ENCODE results near the gene RGPD8. TPM values are rescaled to one million over a fixed set of nuclear protein-coding genes. Genes with fewer than 3 reads are reported as not detected.
A peak's percentile ranks its signal among the peaks of the same experiment; 100 is the strongest.
"Not testable (repeated sequence)": the region's sequence is repeated elsewhere in the genome, so short reads cannot be mapped to it uniquely, and the experiment has no call there.

Gene RGPD8
- total RNA-seq, 1 donor from 2014 or later, result 22.9 TPM

DNA sequence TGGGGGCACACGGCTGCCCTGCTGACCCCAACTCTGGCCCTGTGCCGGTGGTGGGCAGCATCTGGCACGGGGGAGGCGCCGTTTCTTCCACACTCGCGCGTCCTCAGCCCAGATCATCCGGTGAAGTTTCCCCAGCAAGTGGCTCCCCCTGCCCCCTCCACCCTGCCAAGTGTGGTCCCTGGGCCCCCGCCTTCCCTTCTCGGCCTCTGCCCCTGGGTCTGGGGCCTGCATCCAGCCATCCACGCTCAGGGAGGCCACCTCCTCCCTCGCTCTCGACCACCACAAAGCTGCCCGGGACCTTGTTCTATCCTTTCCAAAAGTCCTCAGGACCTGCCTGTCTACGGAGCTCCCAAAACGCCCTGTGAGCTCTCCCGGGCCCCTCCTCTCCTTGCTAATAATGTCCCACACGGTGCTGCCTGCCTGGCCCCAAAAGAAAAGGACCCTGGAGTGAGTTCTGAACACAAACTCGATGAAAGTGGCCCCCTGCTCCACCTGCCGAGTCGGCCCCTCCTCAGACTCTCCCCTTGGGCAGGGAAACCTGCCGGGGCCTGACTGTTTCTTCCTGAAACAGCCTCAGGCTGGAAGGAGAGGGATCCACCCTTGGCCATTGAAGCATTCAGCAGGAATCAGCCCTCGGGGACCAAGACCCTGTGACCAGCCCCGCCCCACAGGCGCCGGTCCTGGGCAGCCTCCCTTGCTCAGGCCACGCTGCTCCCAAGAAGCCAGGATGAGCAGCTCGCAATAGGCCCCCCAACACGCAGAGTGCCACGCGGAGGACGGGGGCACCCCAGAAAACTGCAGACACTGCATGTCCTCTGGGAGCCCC, 1.7 kb upstream of the RGPD8 start:
- DNase-seq, result not testable (repeated sequence)

DNA sequence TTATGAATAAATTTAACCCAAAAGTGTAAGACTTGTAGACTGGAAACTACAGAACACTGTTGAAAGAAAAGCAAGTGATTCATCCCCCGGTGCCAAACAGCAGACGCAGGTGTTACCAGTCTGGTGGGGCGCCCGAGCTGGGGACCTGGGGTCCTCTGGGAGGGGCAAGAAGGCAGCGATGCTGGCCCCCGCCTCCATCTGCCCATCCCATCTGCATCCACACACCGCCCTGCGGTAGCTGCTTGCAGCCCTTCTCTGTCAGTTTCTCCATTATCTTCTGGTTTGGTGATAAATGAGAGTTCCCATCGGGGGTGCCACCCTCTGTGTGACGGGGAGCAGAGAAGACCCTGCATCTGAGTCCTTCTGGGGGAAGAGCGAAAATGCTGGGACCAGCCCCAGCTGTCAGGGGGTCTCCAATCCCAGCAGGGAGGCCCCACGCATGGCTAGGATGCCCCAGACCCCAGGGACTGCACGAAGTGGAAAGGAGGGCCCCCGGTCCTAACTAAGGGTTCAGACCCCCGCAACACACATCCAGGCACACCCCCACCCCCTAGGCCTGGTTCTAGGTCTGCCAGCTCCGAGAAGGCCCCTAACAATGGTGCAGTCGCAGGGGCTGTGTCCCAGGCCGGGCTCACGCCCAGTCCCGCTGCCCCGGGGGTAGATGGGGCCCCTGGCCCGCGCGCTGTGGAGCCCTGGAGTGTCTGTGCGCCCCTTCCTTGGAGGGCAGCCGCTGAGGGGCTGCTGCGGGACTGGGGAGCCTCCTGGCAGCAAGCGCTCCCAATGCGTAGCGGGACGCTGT, 686 bp upstream of the RGPD8 start:
- no peak for DNase-seq

DNA sequence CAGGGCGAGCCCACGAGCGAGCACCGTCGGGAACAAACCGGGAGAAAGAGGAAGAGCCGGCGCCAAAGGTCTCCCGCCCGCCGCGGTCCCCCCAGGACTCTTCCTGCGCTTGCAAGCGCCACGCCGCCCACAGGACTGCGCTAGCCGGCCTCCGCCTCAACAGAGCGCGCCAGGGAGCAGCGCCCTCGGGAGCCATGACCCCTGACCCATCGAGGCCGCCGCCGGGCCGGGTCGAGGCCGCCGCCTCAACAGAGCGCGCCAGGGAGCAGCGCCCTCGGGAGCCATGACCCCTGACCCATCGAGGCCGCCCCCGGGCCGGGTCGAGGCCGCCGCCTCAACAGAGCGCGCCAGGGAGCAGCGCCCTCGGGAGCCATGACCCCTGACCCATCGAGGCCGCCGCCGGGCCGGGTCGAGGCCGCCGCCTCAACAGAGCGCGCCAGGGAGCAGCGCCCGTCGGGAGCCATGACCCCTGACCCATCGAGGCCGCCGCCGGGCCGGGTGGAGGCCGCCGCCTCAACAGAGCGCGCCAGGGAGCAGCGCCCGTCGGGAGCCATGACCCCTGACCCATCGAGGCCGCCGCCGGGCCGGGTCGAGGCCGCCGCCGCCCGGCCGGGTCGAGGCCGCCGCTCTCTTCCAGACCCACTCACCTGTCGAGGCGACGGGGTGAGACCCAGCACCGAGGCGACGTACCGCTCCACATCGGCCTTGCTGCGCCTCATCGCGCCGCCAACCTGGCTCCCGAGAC, 538 bp downstream of the RGPD8 start:
- DNase-seq, result peak; percentile 9

DNA sequence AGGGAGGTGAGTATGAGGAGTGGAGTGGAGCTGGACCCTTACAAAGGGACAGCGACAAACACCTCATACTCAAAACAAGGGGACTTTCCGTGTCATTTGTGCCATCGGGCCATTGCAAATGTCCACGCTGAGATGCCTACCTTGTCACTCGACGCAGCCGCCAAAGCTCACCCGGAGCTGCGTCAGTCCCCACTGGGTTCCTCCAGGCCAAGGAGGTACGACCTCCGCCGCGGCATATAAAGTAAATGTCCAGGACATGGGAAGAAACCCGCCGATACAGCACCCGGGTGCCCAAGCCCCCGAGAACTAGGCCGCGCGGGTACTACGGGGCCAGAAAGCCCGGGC, 1.1 kb downstream of the RGPD8 start:
- DNase-seq, result not testable (repeated sequence)

DNA sequence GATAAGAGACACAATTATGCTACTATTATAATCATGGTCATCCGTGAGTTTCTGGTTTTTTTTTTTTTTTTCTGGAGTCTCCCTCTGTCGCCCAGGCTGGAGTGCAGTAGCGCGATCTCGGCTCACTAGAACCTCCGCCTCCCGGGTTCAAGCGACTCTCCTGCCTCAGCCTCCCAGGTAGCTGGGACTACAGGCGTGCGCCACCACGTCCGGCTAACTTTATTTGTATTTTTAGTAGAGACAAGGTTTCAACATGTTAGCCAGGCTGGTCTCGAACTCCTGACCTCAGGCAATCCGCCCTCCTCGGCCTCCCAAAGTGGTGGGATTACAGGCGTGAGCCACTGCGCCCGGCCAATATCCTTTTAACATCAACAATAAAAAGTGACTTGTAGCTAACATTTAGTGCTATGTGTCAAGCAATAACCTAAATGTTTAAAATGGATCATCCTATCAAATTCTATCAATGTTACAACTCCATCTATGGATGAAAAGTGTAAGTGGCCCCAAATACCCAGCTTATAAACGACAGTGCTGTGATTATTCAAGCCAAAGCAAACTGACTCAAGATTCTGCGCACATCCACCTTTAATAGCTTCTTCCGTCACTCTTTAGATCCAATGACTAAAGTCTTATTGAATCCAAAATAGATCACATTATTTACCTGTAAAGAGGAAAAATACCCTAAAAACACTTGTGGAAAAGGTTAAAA, 1.7 kb downstream of the RGPD8 start:
- not testable (repeated sequence) for DNase-seq

DNA sequence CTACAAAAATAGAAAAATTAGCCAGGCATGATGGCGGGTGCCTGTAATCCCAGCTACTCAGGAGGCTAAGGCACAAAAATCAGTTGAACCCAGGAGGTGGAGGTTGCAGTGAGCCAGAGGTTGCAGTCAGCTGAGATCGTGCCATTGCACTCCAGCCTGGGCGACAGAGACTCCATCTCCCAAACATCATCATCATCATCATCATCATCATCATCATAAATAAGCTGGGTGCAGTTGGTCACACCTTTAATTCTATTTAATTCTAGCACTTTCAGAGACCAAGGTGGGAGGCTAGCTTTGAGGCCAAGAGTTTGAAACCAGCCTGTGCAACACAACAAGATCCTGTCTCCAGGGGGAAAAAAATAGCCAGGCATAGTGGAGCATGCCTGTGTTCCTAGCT, 8.9 kb downstream of the RGPD8 start:
- not testable (repeated sequence) for DNase-seq

DNA sequence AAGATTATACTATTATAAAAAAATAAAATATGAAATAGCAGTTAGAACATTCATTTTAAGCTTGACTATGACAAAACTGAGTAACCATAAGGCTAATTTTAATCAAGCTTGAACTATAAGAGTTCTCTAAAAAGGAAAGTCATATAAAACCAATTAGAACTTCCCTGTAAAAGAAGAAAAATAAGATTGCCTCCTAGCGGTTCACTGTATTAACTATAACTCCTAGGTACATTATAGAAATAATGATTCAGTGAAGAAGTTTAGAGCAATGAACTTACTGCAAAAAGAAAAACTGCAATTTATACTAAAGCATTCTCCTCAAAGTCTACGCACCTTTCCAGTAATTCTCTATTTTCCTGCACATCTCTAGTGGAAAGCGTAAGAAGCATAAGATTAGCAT, 16.6 kb downstream of the RGPD8 start:
- not testable (repeated sequence) for DNase-seq

DNA sequence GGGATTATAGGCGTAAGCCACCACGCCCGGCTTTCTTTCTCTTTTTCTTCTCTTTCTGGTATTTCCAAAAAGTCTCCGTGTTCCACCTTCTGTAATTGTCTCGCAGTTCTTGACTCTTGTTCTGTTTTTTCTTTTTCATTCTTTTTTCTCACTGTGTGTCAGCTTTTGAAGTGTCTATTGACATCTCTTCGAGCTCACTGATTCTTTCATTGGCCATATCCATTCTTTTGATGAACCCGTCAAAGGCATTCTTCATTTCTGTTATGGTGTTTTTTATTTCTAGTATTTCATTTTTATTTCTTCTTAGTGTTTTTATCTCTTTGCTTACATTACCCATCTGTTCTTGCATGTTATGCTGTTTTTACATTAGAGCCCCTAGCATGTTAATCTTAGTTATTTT, 73.4 kb downstream of the RGPD8 start:
- DNase-seq, result not testable (repeated sequence)

DNA sequence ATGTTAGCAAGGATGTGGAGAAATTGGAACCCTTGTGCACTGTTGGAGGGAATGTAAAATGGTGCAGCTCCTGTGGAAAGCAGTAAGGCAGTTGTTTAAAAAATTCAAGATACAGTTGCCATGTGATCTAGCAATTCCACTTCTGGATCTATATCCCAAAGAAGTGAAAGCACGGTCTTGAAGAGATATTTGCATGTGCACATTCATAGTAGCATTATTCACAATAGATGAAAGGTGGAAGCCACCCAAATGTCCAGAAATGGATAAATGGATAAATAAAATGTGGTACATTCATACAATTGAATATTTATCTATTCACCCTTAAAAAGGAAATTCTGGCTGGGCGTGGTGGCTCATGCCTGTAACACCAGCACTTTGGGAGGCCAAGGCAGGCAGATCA, 79.1 kb downstream of the RGPD8 start:
- DNase-seq, result not testable (repeated sequence)

DNA sequence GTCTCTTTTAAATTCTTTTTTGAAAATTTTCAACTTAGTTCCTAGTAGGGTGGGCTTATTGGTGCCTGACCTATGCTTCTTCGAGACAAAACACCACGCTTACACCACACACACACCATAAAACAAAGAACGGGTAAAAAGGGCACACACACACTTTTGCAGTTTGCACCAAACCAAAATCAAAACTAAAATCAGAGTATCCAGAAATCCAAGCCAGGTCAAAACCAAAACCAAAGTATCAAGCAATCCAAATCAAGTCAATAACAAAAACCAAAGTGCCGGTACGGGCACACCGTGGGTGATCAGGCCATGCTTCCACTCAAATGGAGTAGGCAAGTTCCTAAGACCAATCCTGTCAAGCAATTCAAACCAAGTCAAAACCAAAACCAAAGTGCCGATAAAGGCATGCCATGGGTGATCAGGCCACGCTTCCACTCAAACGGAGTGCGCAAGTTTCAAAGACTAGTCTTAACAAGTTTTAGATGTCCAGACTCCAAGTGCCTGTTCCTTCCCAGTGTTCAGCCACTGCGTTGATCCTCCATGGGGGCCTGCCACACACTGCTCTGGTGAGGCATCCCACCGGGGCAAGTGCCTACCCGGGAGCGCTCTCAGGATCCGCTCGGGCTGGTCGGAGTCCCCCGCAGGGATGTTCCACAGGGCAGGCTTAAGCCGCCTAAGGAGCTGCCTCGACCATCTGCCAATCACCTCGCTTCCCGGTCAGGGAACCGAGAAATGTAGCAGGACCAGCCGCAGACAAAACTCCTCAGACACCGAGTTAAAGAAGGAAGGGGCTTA, 80.4 kb downstream of the RGPD8 start:
- not testable (repeated sequence) for DNase-seq

DNA sequence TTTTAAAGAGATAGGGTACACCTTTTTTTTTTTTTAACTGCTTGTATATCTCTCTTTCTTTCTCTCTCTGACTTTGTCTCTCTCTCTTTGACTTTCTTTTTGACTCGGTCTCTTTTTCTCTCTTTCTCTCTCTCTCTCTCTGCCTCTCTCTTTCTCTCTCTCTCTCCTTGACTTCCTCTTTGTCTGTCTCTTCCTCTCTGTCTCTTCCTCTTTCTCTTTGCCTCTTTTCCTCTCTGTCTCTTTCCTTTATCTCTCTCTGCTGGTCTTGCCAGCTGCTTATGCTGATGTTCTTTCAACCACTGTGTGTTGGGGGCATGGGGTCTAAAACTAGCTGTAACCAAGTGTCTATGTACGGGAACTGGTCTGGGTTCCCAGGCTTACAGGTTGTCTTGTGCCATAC, 81.2 kb downstream of the RGPD8 start:
- not testable (repeated sequence) for DNase-seq

DNA sequence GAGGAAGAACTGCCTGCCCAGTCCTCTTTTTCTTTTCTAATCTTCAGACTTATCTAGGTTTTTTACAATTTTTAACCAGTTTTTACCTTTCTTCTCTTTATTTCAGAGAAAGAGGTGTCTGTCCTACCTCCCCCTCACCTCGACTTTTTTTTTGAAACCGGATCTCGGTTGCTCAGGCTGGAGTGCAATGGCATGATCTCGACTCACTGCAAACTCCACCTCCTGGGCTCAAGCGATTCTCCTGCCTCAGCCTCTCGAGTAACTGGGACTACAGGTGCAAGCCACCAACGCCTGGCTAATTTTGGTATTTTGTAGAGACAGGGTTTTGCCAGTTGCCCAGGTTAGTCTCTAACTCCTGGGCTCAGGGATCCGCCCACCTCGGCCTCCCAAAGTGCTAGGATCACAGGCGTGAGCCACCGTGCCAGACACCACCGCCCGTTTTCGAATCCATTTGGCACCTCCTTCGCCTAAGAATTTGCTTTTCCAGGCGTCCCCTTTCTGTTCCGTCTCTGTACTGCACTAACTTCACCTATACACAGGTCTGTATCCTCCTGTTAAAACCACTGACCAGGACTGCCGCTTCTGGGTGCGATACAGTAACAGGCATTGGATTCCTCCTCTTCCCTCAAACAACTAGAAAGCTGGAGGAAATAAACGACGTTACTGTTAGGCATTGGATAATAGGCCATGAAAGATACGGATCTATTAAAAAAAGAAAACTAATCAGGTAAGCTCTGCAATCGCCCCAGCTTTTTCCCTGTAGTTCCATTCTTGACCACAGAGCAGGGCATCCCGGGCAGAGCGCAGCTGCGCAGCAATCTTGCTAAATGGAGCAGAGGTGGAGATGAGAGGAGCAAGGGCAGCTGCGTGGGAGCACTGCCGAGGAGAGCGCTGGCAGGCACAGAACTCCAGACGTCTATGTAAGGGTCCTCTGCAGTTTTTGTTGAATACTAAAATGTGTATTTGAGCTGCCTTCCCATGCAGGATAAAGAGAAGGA, 88.1 kb downstream of the RGPD8 start:
- DNase-seq, result no peak

DNA sequence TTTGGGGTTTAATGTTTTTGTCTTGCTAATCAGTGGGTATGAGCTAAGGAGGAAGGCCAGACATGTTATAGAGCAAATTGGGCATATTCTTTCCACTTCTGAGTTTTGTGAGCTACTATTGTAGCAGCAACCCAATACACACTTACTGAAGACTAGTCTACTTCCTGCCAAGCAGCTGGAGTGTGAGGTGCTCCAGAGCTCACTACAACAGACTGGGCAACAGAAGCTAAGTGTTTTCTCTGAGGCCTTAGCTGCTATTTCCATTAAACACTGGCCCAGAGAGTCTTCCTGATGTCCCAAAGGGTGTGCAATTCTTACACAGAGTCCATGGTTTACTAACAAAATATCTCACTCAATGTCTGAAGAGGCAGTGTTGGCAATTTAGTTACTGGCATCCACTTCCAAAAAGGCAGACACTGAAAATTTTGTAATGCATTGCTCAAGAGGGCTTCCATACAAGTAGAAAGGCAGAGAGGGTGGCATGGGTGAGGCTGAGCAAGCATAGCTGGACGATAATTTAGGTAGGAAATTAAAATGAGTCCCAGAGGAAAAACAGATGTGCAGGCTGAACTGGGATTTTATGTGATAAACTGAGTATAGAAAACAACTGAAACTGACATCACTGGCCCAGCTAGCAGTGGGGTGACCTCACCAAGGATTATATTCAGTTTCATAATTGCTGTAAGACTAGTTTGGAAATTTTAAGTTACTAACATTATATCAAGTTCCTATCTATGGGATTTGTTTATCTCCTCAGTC, 89.4 kb downstream of the RGPD8 start:
- DNase-seq, result peak; percentile 4

DNA sequence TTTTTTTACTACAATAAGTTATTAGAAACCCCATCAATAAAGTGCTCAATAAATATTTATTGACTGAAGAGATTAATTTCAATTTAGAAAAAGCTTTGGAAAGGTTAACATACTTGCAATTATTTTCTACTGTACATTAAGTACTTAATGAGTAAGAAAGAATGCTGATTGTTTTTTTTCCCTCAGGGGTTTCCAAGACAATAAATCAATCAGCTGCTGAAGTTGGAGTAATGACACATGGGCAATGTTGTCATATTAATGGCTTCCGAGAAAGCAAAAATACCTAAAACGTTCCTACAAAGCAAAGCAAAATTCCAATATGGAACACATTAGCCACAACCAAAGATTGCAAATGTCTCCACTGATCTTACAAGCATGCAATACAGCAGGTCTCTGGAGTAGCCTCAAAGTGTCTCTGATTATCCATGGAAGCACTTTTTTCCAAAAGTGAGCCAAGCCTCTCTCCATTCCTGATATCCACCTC, 91.3 kb downstream of the RGPD8 start:
- no peak for DNase-seq

DNA sequence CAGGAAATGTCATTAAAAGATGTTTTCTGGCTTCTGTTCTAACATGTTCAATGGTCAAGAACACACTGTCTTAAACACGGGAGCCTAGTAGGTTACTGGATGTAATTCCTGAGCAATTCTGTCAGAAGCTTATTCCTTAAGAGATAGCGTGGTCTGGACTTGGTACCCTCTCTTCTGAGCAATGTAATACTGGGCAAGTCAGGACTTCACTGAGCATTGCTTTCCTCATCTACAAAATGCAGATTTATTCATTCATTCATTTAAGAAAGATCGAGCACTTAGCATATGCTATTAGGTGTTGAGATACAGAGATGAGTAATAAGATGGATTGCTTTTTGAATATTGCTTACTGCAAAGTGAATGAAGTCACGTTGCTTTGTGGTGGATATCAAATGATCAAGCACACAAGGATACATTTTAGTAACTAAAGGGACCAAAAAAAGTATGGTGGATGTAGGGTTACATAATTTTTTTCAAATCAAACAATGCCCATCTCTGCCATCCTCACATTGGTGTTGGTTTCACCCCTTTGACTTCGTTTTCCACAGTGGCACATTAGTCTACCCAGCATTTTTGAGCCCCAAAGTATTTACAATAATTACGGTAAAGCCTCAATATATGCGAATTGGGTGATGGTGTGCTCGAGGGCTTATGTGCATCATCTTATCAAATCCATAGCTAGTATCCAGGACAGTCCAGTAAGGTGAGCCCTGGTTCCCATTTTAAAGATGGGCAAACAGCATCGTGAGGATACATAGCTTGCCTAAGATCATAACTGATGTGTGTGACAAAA, 92.8 kb downstream of the RGPD8 start:
- DNase-seq, result no peak

DNA sequence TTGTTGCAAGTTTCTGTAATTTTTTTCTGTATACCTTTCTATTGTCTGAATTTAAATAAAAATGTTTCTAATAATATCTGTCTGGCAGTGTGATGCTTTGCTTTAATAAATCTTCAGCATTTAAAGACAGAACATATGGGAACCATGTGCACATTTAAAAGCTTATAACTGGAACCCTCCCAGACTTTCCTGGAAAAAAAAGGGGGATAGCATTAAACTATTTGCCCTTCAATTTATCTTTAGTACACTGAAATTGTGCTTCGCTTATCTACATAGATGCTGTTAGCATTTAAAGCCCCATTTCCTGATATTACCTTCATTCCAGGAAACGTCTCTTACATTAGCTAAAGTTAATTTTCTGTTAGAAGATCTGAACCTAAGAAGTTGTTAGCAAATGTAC, 93.5 kb downstream of the RGPD8 start:
- DNase-seq, result no peak

DNA sequence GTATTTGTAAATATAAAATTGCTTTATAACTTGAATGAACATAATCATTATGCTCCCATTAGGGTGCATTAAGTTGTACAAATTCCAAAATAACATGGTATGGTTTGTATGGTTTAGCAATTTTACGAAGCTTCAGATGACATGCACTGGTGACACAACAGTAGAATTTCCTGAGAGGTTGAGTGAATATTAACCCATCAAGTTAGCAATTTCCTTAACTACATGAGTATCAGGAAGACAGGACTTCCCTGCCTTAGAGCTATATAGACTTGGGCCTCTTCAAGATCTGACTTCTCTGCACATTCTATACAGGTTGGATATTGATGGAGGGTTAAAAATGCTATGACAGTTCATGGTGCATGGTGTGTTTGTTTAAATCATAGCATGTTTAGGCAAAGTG, 97.8 kb downstream of the RGPD8 start:
- no peak for DNase-seq

DNA sequence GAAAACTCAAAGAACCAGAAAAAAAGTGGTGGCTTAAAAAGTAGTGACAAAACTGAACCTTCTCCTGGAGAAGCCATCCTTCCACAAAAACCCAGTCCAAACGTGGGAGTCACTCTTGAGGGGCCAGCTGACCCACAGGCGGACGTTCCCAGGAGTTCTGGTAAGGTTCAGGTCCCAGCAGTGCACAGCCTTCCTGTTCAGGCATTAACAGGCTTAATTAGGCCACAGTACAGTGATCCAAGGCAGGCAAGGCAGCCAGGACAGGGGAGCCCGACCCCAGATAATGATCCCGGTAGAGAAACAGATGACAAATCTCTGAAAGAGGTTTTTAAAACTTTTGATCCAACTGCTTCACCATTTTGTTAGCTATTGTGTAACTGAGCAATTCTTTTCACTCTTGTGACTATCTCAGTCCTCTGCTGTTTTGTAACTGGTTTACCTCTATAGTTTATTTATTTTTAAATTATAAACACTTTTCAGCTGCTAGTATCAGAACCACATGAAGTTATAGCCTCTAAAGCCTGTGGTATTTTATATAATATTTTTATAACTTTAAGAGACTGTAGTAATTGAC, 101.2 kb downstream of the RGPD8 start:
- DNase-seq, result no peak
